Measurements from ENCODE around the gene ASTN2. TPM values are rescaled to one million over a fixed set of nuclear protein-coding genes. Genes with fewer than 3 reads are reported as not detected.

The ASTN2 gene
- total and polyA plus RNA-seq, 2 experiments from 2014 or later: 5.8 to 7.5 TPM

- in situ Hi-C loops (cut with MboI): no loop called here
- TF ChIP-seq EZH2 (IDR thresholded peaks at IDR 0.05; ENCODE audit: insufficient read depth, poor library complexity, severe bottlenecking) (no peak), EZH2phosphoT487 (IDR thresholded peaks at IDR 0.05; ENCODE audit: insufficient read depth, low read depth) (no peak)
Observed at GRCh38 chr9:117149996-117150395, 264.9 kb downstream of the ASTN2 start.

GRCh38 chr9:117145811-117146490 is 268.9 kb downstream of the ASTN2 start:
- H3K9me2 ChIP-seq (ENCODE audit: insufficient read depth): no peaks in the 10 kb centered on the region
- no peaks in the 10 kb centered on the region for H3F3A ChIP-seq (ENCODE audit: insufficient read depth)
- no peaks in the 10 kb centered on the region for H3K36me3 ChIP-seq (ENCODE audit: low read depth)
- 23 to 27% methylated on average over 7 of the region's 7 CpGs for WGBS, 2 experiments (ENCODE audit: low coverage in 1 of 2, low lambda C conversion rate in 2 of 2, missing lambda C conversion rate in 2 of 2)
- H3K4me3 ChIP-seq: no peak overlapping the region
- in situ Hi-C loops (cut with MboI): no loop called here
- no peaks in the 10 kb centered on the region for H4K20me1 ChIP-seq (ENCODE audit: insufficient read depth)
- no peak overlapping the region for H3K9ac ChIP-seq
- no peak overlapping the region for H3K4me2 ChIP-seq (ENCODE audit: unreplicated experiment)
- DNase-seq: no peak
- H2AFZ ChIP-seq: no peak overlapping the region
- TF ChIP-seq EZH2phosphoT487 (IDR thresholded peaks at IDR 0.05; ENCODE audit: insufficient read depth, low read depth): no peak
- TF ChIP-seq EZH2 (IDR thresholded peaks at IDR 0.05; ENCODE audit: insufficient read depth, poor library complexity, severe bottlenecking): no peak
- no peaks in the 10 kb centered on the region for H3K27me3 ChIP-seq (replicated peaks; ENCODE audit: insufficient read depth)
- H3K4me1 ChIP-seq (ENCODE audit: insufficient read depth): no peaks in the 10 kb centered on the region
- H3K27ac ChIP-seq: no peak overlapping the region
- no peaks in the 10 kb centered on the region for H3K9me3 ChIP-seq (ENCODE audit: low read depth)
- no peaks in the 10 kb centered on the region for H3K79me2 ChIP-seq (ENCODE audit: insufficient read depth)

More at GRCh38 chr9:117149996-117150395, 264.9 kb downstream of the ASTN2 start:
- Histone ChIP-seq H3K9me3 (ENCODE audit: low read depth) (no peaks in the 10 kb centered on the region), H3K27ac (no peak overlapping the region), H3K4me2 (ENCODE audit: unreplicated experiment) (no peak overlapping the region), H3K4me3 (no peak overlapping the region), H3K9ac (no peak overlapping the region), H3K79me2 (ENCODE audit: insufficient read depth) (no peaks in the 10 kb centered on the region), H3K27me3 (replicated peaks; ENCODE audit: insufficient read depth) (no peaks in the 10 kb centered on the region), H3K9me2 (ENCODE audit: insufficient read depth) (no peaks in the 10 kb centered on the region), H4K20me1 (ENCODE audit: insufficient read depth) (no peaks in the 10 kb centered on the region), H3F3A (ENCODE audit: insufficient read depth) (no peaks in the 10 kb centered on the region), H3K4me1 (ENCODE audit: insufficient read depth) (no peaks in the 10 kb centered on the region), H2AFZ (no peak overlapping the region), H3K36me3 (ENCODE audit: low read depth) (no peaks in the 10 kb centered on the region)
- 47 to 50% methylated on average over 4 of the region's 4 CpGs for WGBS, 2 experiments (ENCODE audit: low coverage in 1 of 2, low lambda C conversion rate in 2 of 2, missing lambda C conversion rate in 2 of 2)
- DNase-seq: no peak

DNA sequence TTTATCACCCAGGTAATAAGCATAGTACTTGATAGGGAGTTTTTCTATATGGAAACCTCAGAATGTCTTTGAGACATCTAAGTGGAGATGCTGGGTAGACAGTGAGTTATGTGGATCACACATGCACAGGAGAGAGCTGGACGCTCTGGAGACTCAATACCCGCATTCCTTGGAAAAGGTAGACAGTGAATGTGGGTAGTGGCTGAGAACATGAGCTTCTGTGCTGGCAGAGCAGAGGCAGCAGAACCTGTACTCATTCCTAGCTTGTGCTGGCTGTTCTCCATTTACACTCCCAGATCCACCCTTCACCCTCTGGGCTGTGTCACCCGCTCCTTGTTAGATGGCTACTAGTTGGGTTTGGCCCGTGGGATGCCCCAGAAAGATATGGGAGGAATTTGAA is 269.8 kb downstream of the ASTN2 start:
- no peak for DNase-seq
- no peak overlapping the region for H3K4me3 ChIP-seq
- TF ChIP-seq EZH2phosphoT487 (IDR thresholded peaks at IDR 0.05; ENCODE audit: insufficient read depth, low read depth): no peak
- TF ChIP-seq EZH2 (IDR thresholded peaks at IDR 0.05; ENCODE audit: insufficient read depth, poor library complexity, severe bottlenecking): no peak
- H2AFZ ChIP-seq: no peak overlapping the region
- no peaks in the 10 kb centered on the region for H3K79me2 ChIP-seq (ENCODE audit: insufficient read depth)
- H3K27ac ChIP-seq: no peak overlapping the region
- in situ Hi-C loops (cut with MboI): no loop called here
- H3K9me2 ChIP-seq (ENCODE audit: insufficient read depth): no peaks in the 10 kb centered on the region
- no peaks in the 10 kb centered on the region for H3K27me3 ChIP-seq (replicated peaks; ENCODE audit: insufficient read depth)
- no peaks in the 10 kb centered on the region for H3K4me1 ChIP-seq (ENCODE audit: insufficient read depth)
- H3K4me2 ChIP-seq (ENCODE audit: unreplicated experiment): no peak overlapping the region
- H3K36me3 ChIP-seq (ENCODE audit: low read depth): no peaks in the 10 kb centered on the region
- no peaks in the 10 kb centered on the region for H4K20me1 ChIP-seq (ENCODE audit: insufficient read depth)
- WGBS, 2 experiments (ENCODE audit: low coverage in 1 of 2, low lambda C conversion rate in 2 of 2, missing lambda C conversion rate in 2 of 2): 29 to 37% methylated on average over 4 of the region's 4 CpGs
- no peak overlapping the region for H3K9ac ChIP-seq
- H3F3A ChIP-seq (ENCODE audit: insufficient read depth): no peaks in the 10 kb centered on the region
- H3K9me3 ChIP-seq (ENCODE audit: low read depth): no peaks in the 10 kb centered on the region

DNA sequence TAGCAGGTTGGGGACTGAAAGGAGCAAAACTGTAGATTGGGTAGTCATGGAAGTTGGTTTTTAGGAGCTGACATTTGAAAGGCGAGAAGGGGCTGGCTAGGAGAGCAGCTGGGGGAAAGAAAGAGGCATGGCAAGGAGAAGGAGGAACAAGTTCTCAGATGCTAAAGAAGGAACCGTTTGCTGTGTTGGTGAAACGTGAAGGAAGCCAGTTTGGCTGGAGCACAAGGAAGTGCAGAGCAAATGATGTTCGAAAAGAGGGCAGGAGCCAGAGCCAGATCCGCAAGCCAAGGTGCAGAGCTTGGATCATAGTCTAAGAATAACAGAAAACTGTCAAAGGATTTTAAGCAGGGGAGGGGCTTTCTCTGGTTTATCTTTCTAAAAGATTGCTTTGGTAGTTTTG is 276.6 kb downstream of the ASTN2 start:
- in situ Hi-C loops (cut with MboI): no loop called here
- Histone ChIP-seq H3K9me2 (ENCODE audit: insufficient read depth) (no peaks in the 10 kb centered on the region), H3K9ac (no peak overlapping the region), H2AFZ (no peak overlapping the region), H3F3A (ENCODE audit: insufficient read depth) (no peaks in the 10 kb centered on the region), H3K27ac (no peak overlapping the region), H3K4me1 (ENCODE audit: insufficient read depth) (no peaks in the 10 kb centered on the region), H3K36me3 (ENCODE audit: low read depth) (no peaks in the 10 kb centered on the region), H3K27me3 (replicated peaks; ENCODE audit: insufficient read depth) (no peaks in the 10 kb centered on the region), H3K9me3 (ENCODE audit: low read depth) (no peaks in the 10 kb centered on the region), H4K20me1 (ENCODE audit: insufficient read depth) (no peaks in the 10 kb centered on the region), H3K79me2 (ENCODE audit: insufficient read depth) (no peaks in the 10 kb centered on the region), H3K4me3 (no peak overlapping the region), H3K4me2 (ENCODE audit: unreplicated experiment) (no peak overlapping the region)
- TF ChIP-seq EZH2phosphoT487 (IDR thresholded peaks at IDR 0.05; ENCODE audit: insufficient read depth, low read depth) (no peak), EZH2 (IDR thresholded peaks at IDR 0.05; ENCODE audit: insufficient read depth, poor library complexity, severe bottlenecking) (no peak)
- no peak for DNase-seq
- 13 to 16% methylated on average over 5 of the region's 5 CpGs for WGBS, 2 experiments (ENCODE audit: low coverage in 1 of 2, low lambda C conversion rate in 2 of 2, missing lambda C conversion rate in 2 of 2)

Data from GM23248 (cell line).